GM15510 (cell line): ENCODE results near the gene GIMAP6.
A peak's percentile ranks its signal among the peaks of the same experiment; 100 is the strongest.

ENCODE experiments used
- POLR2A ChIP-seq: IDR thresholded peaks from 3 replicates; pipeline ENCODE4 v1.6.1; 2011; ENCODE audit warnings: borderline replicate concordance; ENCODE audit not compliant: insufficient read length; ENCODE audit errors: extremely low read depth

Gene GIMAP6

DNA sequence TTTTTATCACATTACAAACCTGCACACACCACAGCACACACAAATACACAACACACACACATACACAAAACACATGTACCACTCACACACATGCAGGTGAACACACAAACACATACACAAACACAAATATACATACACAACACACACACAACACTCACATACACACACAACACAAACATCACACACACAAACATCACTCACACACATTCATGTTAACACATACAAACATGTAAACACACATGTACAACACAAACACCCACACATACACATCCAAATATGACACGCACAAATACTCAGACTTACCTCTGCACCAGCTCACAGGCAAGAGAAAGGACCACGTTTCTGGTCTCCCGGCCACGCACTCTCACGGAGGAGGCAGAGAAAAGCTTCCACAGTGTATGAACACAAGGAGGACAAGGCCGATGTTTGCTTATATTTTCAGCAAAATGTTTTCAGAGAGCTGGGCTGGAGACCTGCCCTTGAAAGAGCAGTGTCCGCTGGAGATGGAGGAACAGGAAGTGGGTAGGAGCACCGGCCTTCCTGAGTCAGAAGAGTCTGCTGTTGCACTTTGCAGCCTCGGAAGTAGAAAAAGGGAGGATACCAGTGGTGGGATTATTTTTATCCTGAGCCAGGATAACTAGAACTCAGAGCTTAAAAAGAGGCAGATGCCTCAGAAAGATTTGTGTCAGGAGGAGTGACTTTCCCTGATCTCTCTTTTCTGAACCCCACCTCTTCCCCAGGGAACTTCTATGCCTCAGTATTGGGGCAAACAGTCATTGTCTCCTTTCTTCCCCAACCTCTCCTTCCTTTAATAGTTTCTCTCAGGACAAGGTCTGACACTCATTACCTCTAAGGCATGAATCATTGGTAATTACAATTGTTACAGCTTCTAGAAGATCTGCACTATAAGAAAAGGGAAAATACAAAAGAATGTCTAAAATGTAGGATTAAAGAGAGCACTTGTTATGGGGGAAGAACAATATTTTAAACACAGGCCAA lies at the start of gene GIMAP6:
Gene GIMAP6 (minus strand): TSS at position 520 of the 999 bp plus-strand sequence. CDS start 2,243 bp downstream, outside the sequence.
- peak; percentile 40 for TF ChIP-seq POLR2A

- TF ChIP-seq POLR2A, result no peak
These were observed 43.5 kb upstream of the GIMAP6 start for GRCh38 chr7:150675714-150676113.

DNA sequence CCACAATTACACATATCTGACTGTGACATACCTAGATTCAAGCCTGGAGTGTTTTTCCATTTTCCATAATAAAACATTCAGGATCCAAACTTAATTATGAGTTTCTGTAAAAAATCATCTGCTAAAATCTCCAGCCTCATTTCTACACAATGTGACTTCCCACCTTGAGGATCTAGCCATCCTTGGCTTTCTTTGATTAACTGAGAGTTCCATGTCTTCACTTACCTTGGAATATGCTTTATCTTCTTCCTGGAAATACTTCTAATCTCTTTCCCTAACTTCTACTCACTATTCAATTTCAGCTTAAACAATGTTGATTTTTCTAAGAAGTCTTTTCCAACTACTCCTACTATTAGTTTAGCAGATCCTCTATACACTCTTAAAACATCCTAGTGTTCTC lies 36.8 kb upstream of the GIMAP6 start:
- TF ChIP-seq POLR2A, result no peak

DNA sequence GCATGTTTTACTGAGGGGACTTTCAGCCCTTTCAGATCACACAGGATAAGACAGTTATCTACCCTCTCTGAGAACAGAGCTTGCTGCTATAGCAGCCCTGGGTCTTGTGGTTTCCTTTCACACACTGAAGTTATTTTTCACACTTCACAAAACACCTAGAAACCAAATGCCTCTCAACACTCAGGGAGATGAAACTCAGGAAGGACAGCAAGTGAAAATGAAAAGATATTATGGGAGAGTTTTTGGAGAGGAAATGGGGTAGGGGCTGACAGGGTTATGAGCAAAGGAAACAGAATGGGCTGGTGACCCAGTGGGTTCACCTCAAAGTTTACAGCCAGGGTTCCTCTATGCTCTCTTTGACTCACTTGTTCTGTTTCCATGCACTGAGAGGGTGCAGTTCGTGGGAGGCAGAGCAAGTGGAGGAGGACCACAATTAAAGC lies 36.3 kb upstream of the GIMAP6 start:
- no peak for TF ChIP-seq POLR2A

DNA sequence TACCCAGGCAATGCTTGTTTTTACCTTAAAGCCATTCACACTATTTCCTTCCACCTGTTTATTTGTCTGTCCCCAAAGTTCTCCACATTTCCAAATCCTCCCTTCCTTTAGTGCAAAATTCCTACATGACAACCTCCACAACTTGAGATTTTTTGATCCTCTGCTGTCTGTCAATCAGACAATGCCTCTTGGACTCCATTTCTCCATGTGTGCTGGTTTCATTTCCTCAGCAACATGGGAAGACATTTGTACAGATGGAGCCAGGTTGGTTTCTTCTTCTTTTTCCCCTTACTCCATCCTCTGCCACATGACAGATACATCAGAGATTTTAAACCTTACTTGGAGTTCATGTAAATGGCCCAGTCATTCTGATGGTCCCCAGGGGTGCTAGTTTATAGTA lies 34.2 kb upstream of the GIMAP6 start:
- TF ChIP-seq POLR2A, result no peak

DNA sequence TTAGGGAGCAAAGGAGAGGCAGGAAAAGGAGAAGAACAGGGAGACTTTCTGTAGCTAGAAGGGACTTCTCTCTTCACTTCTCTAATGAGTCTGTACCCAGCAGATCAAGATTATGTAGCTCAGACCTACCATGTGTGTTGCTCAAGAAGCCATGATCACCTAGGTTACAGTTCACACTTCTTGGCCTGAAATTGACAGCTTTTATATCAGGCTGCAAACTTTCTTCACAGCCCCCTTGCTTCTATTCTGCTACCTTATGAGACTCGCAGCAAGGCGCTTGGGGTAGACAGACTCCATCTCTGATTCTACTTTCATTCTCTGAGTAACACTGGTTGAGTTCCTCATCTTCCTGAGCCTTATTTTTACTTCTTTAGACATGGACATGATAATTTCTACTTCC lies 33.7 kb upstream of the GIMAP6 start:
- TF ChIP-seq POLR2A, result no peak

GRCh38 chr7:150665089-150665748 lies 33.0 kb upstream of the GIMAP6 start:
- no peak for TF ChIP-seq POLR2A

GRCh38 chr7:150663802-150664494 lies 31.8 kb upstream of the GIMAP6 start:
- TF ChIP-seq POLR2A, result no peak

- no peak for TF ChIP-seq POLR2A
These were observed 28.9 kb upstream of the GIMAP6 start for GRCh38 chr7:150660939-150661613.

GRCh38 chr7:150657526-150657925 lies 25.3 kb upstream of the GIMAP6 start:
- TF ChIP-seq POLR2A, result no peak

DNA sequence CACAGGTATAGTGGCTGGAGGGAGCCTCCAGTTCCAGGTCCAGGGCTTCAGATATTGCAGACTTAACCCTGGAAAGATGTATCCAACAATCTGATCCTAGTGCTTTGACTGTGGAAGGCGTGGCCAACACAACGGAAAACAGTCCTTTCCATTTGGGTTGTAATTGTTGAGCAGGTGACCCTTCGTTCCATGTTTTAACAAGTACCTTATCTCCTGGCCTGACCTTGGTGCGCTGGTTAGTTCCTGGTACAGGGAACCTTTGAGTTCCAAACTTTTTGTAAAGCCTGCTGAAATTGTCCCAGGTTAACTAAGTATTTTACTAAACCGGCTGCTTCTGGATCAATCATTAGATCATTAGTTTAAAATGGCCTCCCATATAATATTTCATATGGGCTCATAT lies 23.9 kb upstream of the GIMAP6 start:
- TF ChIP-seq POLR2A, result no peak

GRCh38 chr7:150654692-150655091 lies 22.5 kb upstream of the GIMAP6 start:
- TF ChIP-seq POLR2A, result no peak

DNA sequence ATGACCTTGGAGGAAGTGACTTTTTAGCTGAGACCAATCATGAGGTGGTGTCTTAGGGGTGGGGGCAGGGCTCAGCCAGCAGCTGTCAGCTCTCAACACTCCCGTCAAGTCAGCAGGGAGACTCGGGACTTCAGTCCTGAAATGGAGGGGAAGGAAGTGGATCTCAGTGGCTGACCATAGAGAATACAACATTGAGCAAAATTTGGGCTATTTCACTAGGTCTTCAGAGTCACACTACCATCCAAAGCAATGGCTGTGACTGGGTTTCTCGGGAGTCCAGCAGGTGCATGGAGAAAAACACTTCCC lies 16.8 kb upstream of the GIMAP6 start:
- TF ChIP-seq POLR2A, result no peak

DNA sequence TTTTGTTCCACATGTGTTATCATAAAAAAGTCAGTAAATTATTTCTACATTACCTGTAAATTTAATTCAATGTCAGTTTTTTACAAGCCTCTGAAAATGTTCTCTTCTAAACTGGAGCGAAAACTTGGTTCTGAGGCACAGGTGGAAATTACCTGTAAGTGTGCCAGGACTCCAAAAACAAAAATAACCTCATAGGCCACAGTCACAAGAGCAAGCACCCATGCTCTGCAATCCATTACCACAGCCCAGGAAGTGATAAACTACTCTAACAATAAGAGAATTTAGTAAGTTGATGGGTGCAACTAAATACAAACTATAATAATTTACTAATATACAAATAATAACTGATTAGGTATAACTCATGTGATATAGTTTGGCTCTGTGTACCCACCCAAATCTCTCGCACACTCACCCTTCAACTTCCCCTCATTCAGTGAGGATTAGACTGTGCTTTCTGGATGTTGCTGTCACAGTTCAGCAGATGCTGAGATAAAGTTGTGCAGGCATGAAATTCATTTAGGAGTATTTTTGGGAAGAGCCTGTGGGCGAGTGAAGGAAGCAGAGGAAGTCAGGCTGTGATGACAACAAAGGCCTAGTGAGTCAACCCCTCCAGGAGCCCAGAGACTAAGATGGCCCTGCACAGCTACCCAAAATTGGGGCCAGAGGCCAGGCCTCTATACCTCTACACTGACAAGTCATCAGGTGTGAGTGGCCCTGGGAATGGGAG lies 16.3 kb upstream of the GIMAP6 start:
- no peak for TF ChIP-seq POLR2A
